HG03135 (cell line): ENCODE results near the gene SLC15A3.

Source experiments
- ATAC-seq: cut with Tn5 transposase; IDR thresholded peaks from one replicate; pipeline ENCODE4 v1.9.1; 2021; ENCODE audit warnings: mild to moderate bottlenecking, moderate library complexity; ENCODE audit not compliant: unreplicated experiment

SLC15A3 gene

GRCh38 chr11:60951904-60952741 lies at the start of gene SLC15A3:
SLC15A3 (minus strand) TSS chr11:60952176; CDS start chr11:60951551, 625 bp downstream.
- ATAC-seq: peak; percentile 76

DNA sequence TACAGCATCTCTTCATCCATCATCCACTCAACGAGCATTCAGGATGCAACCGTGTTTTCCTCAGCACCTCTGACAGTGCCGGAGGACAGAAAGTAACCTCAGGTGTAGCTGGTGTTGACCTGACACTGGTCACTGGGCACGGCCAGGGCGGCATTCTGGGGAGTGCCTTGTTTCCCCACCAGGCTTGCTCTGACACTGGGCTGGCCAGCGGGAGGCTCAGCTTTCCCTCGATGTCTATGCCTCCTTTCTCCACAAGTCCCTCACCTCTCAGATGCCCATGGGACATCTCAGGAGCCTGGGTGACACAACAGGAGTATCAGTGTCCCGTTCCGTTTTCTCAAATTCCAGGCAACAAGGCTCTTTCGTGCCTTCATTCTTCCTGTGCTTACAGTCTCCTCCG lies 48.5 kb upstream of the SLC15A3 start:
- no peak for ATAC-seq

GRCh38 chr11:60996381-60997138 lies 44.6 kb upstream of the SLC15A3 start:
- ATAC-seq: no peak

- no peak for ATAC-seq
These were observed 43.8 kb upstream of the SLC15A3 start for GRCh38 chr11:60995798-60996197.

GRCh38 chr11:60994541-60995080 lies 42.6 kb upstream of the SLC15A3 start:
- ATAC-seq: no peak

DNA sequence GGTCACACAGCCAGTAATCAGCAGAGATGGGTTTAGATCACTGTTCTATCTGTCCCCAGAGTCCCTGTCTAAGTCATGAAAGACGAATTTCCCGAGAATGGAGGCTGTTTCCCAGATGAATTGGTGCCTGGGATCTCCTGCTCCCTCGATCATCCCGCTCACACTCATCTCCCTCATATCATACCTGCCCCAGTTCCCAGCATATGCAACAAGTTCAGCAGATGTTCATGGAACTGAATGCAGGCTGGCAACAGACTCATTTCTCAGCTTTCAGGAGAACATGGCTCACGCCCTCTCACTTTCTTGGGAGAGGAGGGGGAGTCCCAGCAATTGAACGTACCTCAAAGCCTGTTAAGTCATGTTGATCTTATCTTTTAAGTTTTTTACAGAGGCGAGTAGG lies 41.6 kb upstream of the SLC15A3 start:
- ATAC-seq: no peak

DNA sequence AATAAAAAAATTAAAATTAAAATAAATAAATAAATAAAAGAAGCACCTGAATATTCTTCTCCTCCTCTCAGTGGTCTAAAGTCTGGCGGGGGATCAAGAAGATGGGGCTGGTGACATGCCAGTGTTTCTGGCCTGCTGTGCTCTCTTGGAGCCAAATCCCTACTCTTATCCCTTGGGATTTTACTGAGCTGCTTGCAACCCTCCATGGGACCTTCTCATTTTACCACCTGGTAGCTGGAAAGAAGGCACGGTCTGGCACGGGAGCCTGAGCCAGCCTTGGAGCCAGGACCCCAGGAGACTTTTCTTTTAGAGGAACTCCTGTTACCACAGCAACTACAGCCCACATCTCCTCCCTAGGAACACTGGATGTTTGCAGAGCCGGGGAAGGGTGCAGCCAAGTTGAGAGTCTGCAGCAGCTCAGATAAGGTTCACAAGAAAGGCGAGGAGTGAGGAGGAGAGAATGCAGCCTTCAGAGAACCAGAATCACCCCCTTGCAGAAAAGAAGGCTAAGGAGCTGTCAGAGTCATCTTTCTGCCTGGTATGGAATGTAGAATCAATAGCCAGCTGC lies 41.0 kb upstream of the SLC15A3 start:
- no peak for ATAC-seq

- ATAC-seq: no peak
These were observed 39.5 kb upstream of the SLC15A3 start for GRCh38 chr11:60991457-60991856.

GRCh38 chr11:60989093-60989650 lies 37.2 kb upstream of the SLC15A3 start:
- no peak for ATAC-seq

GRCh38 chr11:60988658-60989057 lies 36.7 kb upstream of the SLC15A3 start:
- no peak for ATAC-seq

GRCh38 chr11:60987577-60988277 lies 35.8 kb upstream of the SLC15A3 start:
- no peak for ATAC-seq

GRCh38 chr11:60985991-60986915 lies 34.3 kb upstream of the SLC15A3 start:
- ATAC-seq: no peak

GRCh38 chr11:60985501-60985900 lies 33.5 kb upstream of the SLC15A3 start:
- ATAC-seq: no peak

DNA sequence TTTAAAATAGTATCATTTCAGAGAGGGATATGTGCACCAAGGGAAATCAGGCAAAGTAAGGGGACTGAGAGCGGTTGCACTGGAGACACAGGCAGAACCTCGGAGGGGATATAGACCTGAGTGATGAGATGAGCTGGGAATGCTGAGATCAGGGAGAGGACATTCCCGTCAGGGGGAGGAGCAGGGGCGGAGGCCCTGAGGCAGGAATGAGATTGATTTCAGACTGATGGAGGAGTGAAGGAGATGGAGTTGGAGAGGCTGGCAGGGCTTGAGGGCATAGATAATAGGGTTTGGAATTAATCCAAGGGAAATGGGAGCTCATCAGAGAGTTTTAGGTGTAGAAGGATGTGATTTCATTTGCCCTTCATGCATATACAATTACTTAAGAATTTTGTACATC lies 32.7 kb upstream of the SLC15A3 start:
- no peak for ATAC-seq

- no peak for ATAC-seq
These were observed 32.2 kb upstream of the SLC15A3 start for GRCh38 chr11:60984149-60984548.

GRCh38 chr11:60982184-60982583 lies 30.2 kb upstream of the SLC15A3 start:
- no peak for ATAC-seq

GRCh38 chr11:60981515-60981914 lies 29.5 kb upstream of the SLC15A3 start:
- no peak for ATAC-seq

GRCh38 chr11:60978546-60979380 lies 26.8 kb upstream of the SLC15A3 start:
- ATAC-seq: no peak

- no peak for ATAC-seq
These were observed 25.9 kb upstream of the SLC15A3 start for GRCh38 chr11:60977836-60978235.
